Mucosa of descending colon (tissue), 3 donors: ENCODE measurements around the gene C20orf202. TPM values are rescaled to one million over a fixed set of nuclear protein-coding genes. Genes with fewer than 3 reads are reported as not detected.

Source experiments
- ATAC-seq: fragments of 200-7000 bp; cut with Tn5 transposase; one replicate; pipeline ENCODE4 v1.9.1; 2020; ENCODE audit warnings: mild to moderate bottlenecking, moderate library complexity
- DNase-seq, 3 donors: peaks; one replicate each; pipeline ENCODE4 v3.0.0-alpha.2; 2020
- H3K36me3 ChIP-seq: fragments of 200-600 bp; one replicate; pipeline ENCODE4 v1.8.0; 2021; ENCODE audit warnings: low read depth, mild to moderate bottlenecking
- H3K4me1 ChIP-seq: fragments of 200-600 bp; one replicate; pipeline ENCODE4 v1.8.0; 2021; ENCODE audit warnings: low read depth, mild to moderate bottlenecking
- H3K4me3 ChIP-seq: fragments of 200-600 bp; one replicate; pipeline ENCODE4 v1.8.0; 2021; ENCODE audit warnings: mild to moderate bottlenecking
- H3K9me3 ChIP-seq: fragments of 200-600 bp; one replicate; pipeline ENCODE4 v1.8.0; 2021; ENCODE audit warnings: mild to moderate bottlenecking
- intact Hi-C, 2 donors: fragments of 100-400 bp; cut with DNase I in 1 of 2; cut with micrococcal nuclease in 1 of 2; formaldehyde crosslinking; loops; one replicate each; pipeline versions ENCODE4 v1.11.0 to v1.11.1; 2022; cut with DNase I, micrococcal nuclease
- total RNA-seq, 3 donors: library from RNA; stranded (reverse); fragmentation: NEBNext Ultra II Directional in 2 of 3; extraction: Animal tissue kit (Norgen Biotek cat#: 25700) in 2 of 3; gene quantifications; one replicate each; pipeline versions ENCODE4 v1.2.1 to v1.2.4, GENCODE V29; 2021 to 2023
- TF ChIP-seq, protein P1 (sequence below): fragments of 200-600 bp; IDR thresholded peaks from one replicate; pipeline ENCODE4 v1.8.0; 2022; ENCODE audit warnings: antibody characterized with exemption, mild to moderate bottlenecking
- donor health status: DM: no; HTN: no; CAD: no; lungs with moderate emphysema.
- donor health status: DM: no; HTN: no; CAD: no.
- donor health status: DM: no; HTN: yes; CAD: no.

Gene C20orf202
- total RNA-seq, 3 donors from 2014 or later = 0.23 to 0.48 TPM; not detected in 1

GRCh38 chr20:1187605-1188171, 15.6 kb upstream of the C20orf202 start:
- H3K4me1 ChIP-seq = peaks cover 13% of the 10 kb centered on the region
- intact Hi-C loops = no loop called here
- H3K9me3 ChIP-seq = no peaks in the 10 kb centered on the region
- ATAC-seq (peak; percentile 72), DNase-seq (no peak)
- no peaks in the 10 kb centered on the region for H3K36me3 ChIP-seq
- H3K4me3 ChIP-seq = no peak overlapping the region
- TF ChIP-seq, protein P1, sequence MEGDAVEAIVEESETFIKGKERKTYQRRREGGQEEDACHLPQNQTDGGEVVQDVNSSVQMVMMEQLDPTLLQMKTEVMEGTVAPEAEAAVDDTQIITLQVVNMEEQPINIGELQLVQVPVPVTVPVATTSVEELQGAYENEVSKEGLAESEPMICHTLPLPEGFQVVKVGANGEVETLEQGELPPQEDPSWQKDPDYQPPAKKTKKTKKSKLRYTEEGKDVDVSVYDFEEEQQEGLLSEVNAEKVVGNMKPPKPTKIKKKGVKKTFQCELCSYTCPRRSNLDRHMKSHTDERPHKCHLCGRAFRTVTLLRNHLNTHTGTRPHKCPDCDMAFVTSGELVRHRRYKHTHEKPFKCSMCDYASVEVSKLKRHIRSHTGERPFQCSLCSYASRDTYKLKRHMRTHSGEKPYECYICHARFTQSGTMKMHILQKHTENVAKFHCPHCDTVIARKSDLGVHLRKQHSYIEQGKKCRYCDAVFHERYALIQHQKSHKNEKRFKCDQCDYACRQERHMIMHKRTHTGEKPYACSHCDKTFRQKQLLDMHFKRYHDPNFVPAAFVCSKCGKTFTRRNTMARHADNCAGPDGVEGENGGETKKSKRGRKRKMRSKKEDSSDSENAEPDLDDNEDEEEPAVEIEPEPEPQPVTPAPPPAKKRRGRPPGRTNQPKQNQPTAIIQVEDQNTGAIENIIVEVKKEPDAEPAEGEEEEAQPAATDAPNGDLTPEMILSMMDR = no peak

GRCh38 chr20:1188347-1188746, 14.9 kb upstream of the C20orf202 start:
- no peaks in the 10 kb centered on the region for H3K36me3 ChIP-seq
- TF ChIP-seq, protein P1 = no peak
- H3K9me3 ChIP-seq = no peaks in the 10 kb centered on the region
- peaks cover 13% of the 10 kb centered on the region for H3K4me1 ChIP-seq
- DNase-seq = no peak
- no peak for ATAC-seq
- intact Hi-C loops = no loop called here
- H3K4me3 ChIP-seq = no peak overlapping the region

- no peaks in the 10 kb centered on the region for H3K36me3 ChIP-seq
- DNase-seq = no peak
- no peak overlapping the region for H3K4me3 ChIP-seq
- intact Hi-C loops = no loop called here
- ATAC-seq = no peak
- no peaks in the 10 kb centered on the region for H3K9me3 ChIP-seq
- peaks cover 10% of the 10 kb centered on the region for H3K4me1 ChIP-seq
- TF ChIP-seq, protein P1 = no peak
Observed at GRCh38 chr20:1189827-1190226, 13.4 kb upstream of the C20orf202 start.

DNA sequence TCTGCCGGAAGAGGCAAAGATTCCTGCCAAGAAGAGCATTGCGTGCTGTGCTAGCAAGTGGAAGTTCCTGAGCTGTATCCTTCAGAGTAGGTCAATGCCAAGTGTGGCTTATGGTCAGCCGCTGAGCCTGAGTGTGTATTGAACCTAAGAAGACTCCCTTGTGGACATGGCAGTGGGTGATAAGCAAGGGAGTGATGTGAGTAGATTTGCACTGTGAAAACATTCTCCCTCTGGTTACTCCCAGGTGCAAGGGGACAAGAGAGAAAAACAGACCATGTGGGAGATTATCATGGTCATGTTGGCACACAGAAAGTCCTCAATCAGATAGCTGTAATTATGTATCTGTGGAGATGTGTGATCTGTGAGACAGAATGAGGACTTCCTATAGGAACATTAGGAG, 12.4 kb upstream of the C20orf202 start:
- no peaks in the 10 kb centered on the region for H3K36me3 ChIP-seq
- intact Hi-C loops = no loop called here
- H3K9me3 ChIP-seq = no peaks in the 10 kb centered on the region
- H3K4me1 ChIP-seq = peaks cover 6% of the 10 kb centered on the region
- H3K4me3 ChIP-seq = no peak overlapping the region
- no peak for DNase-seq
- ATAC-seq = no peak
- TF ChIP-seq, protein P1 = no peak

DNA sequence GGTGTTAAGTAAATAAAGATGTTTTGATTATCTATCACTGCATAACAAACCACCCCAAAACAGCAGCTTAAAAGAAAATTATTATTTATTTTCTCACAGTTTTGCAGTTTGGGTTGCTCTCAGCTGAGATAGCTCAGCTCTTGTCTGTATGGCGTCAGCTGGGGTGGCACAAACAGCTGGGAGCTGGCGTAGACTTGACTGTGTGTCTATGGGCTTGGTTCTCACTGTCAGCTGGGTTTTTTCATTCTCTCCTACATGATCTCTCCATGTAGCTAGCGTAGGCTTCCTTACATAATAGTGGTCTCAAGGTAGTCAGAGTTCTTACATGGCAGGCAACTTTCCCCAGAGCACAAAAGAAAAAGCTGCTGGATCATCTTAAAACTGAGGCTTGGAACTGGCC, 12.0 kb upstream of the C20orf202 start:
- Histone ChIP-seq H3K9me3 (no peaks in the 10 kb centered on the region), H3K4me3 (no peak overlapping the region), H3K36me3 (no peaks in the 10 kb centered on the region), H3K4me1 (peaks cover 6% of the 10 kb centered on the region)
- TF ChIP-seq, protein P1 = no peak
- intact Hi-C loops = no loop called here
- no peak for ATAC-seq
- no peak for DNase-seq

GRCh38 chr20:1195226-1195625, 8.0 kb upstream of the C20orf202 start:
- no peaks in the 10 kb centered on the region for H3K4me1 ChIP-seq
- TF ChIP-seq, protein P1 = no peak
- DNase-seq = no peak
- no peak overlapping the region for H3K4me3 ChIP-seq
- ATAC-seq = no peak
- no peaks in the 10 kb centered on the region for H3K36me3 ChIP-seq
- H3K9me3 ChIP-seq = no peaks in the 10 kb centered on the region
- intact Hi-C loops = no loop called here
